SH-SY5Y (cell line): ENCODE results near the gene FRK.

Experiments
- GATA2 ChIP-seq: IDR thresholded peaks from 2 replicates; pipeline ENCODE4 v1.6.1; 2011; ENCODE audit warnings: mild to moderate bottlenecking, low read depth, low read length
- GATA3 ChIP-seq: IDR thresholded peaks from 2 replicates; pipeline ENCODE4 v1.6.1; 2011; ENCODE audit warnings: low read depth, mild to moderate bottlenecking, low read length, moderate library complexity

DNA sequence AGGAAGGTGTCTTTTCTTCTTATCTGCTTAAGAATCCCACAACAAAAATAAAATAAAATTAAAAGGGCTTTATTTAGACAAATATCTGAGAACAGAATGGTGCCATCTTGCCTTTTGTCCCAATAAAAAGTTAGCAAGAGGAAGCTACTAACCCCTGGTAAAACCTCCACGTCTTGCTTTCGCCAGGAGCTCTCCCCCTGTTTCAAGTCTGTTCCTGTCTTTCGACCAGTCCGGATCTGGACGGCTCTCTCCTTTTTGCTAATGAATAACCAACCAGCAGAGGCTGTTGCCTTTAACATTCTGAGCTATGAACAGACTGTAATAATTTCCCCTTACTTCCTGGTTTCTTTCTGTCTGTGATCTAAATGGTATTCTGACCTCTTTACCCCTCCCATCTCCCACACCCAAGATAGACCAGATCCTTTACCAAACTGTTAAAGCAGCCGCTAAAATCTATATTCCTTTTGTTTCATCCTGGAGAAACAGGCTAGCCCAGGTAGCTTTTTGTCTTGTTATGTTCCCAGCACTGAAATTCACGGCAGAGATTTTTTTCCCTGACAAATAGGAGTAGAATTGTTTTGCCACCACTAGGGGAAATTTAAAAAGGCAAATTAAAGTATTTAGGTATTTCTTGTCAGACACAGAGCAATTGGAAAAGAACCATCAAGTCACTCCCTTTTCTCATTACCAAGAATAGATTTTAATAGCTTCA lies at the start of gene FRK:
- no peak for TF ChIP-seq GATA3
- TF ChIP-seq GATA2: no peak
